ENCODE data around the gene SLC30A7. TPM values are rescaled to one million over a fixed set of nuclear protein-coding genes. Genes with fewer than 3 reads are reported as not detected.

Gene SLC30A7
- total RNA-seq, 2 donors from 2014 or later: 8.1 to 9.0 TPM

DNA sequence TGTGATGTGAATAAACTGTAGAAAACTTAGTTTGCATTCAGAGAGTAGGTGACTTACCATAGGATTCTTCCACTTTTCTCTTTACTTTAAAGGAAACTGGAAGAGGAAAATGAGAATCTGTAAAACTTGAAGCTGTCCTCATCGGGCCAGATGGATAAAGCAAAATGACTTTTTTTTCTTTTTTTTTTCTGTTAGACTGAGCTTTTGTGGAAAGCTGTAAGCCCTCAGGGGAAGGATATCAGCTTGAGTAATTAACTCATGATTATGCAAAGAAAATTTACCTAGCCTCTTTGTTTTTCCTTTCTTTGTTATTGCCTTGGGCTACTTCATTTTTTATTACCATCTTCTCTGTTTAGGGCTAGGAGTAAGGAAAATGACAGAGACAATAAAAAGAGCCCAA lies 76.3 kb downstream of the SLC30A7 start:
- peaks cover 17% of the 10 kb centered on the region for H3K36me3 ChIP-seq
- no peak for TF ChIP-seq CTCF (IDR thresholded peaks at IDR 0.05)

DNA sequence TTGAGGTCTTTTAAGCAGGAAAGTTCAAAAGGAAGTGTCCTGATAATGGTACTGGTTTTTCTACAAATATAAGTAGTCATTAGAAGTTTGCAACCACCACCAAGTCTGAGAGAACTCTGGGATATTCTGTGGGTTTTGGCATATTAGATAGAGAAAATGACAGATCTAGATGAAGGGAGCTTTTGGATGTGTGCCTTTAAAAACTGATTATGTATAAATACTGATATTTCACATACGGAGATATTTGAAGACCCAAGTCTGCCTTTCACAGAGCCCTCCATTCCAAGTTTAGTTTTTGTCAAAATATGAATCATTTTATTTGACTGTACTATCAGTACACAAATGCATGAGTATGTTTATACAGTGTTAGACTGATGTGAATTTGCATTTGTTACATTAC lies 81.0 kb downstream of the SLC30A7 start:
- no peak for DNase-seq (ENCODE audit: low spot score)
- Histone ChIP-seq H3K36me3 (peaks cover 13% of the 10 kb centered on the region), H3K4me1 (no peaks in the 10 kb centered on the region), H3K27ac (no peak overlapping the region), H3K9me3 (no peaks in the 10 kb centered on the region), H3K4me3 (no peak overlapping the region), H3K27me3 (no peaks in the 10 kb centered on the region)
- TF ChIP-seq CTCF (IDR thresholded peaks at IDR 0.05): no peak

More for the DNA sequence above, 76.3 kb downstream of the SLC30A7 start:
- Histone ChIP-seq H3K27me3 (no peaks in the 10 kb centered on the region), H3K27ac (no peak overlapping the region), H3K4me1 (no peaks in the 10 kb centered on the region), H3K4me3 (no peak overlapping the region), H3K9me3 (no peaks in the 10 kb centered on the region)
- no peak for DNase-seq (ENCODE audit: low spot score)

GRCh38 chr1:100979631-100980030 lies 83.7 kb downstream of the SLC30A7 start:
- Histone ChIP-seq H3K4me3 (no peak overlapping the region), H3K9me3 (no peaks in the 10 kb centered on the region), H3K27me3 (no peaks in the 10 kb centered on the region), H3K27ac (no peak overlapping the region), H3K36me3 (peaks cover 11% of the 10 kb centered on the region), H3K4me1 (no peaks in the 10 kb centered on the region)
- DNase-seq (ENCODE audit: low spot score): no peak
- no peak for TF ChIP-seq CTCF (IDR thresholded peaks at IDR 0.05)

GRCh38 chr1:100982793-100983192 lies 86.9 kb downstream of the SLC30A7 start:
- Histone ChIP-seq H3K4me1 (no peaks in the 10 kb centered on the region), H3K4me3 (no peak overlapping the region), H3K36me3 (no peaks in the 10 kb centered on the region), H3K9me3 (no peaks in the 10 kb centered on the region), H3K27me3 (no peaks in the 10 kb centered on the region), H3K27ac (no peak overlapping the region)
- no peak for DNase-seq (ENCODE audit: low spot score)
- no peak for TF ChIP-seq CTCF (IDR thresholded peaks at IDR 0.05)

DNA sequence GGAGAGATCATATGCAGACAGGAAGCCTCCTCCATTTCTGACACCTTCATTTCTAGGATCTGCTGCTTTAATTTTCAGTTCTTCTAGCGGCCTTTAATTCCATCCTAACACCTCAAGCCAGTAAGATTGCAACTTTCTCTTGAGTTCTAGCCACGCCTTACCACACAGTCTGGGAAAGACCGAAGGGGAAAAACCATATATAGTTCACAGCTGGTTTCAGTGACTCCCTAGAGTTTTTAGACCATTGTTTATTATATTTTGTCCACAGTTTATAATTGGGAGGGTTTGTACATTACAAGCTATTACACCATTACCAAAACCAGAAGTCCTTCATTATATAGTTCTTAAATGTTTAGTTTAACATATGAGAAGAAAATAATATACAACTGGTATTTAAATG lies 92.2 kb downstream of the SLC30A7 start:
- TF ChIP-seq CTCF (IDR thresholded peaks at IDR 0.05): no peak
- Histone ChIP-seq H3K36me3 (peaks cover 12% of the 10 kb centered on the region), H3K4me1 (no peaks in the 10 kb centered on the region), H3K9me3 (no peaks in the 10 kb centered on the region), H3K27me3 (no peaks in the 10 kb centered on the region), H3K4me3 (no peak overlapping the region), H3K27ac (no peak overlapping the region)
- no peak for DNase-seq (ENCODE audit: low spot score)

GRCh38 chr1:100989306-100990077 lies 93.6 kb downstream of the SLC30A7 start:
- Histone ChIP-seq H3K9me3 (no peaks in the 10 kb centered on the region), H3K4me1 (no peaks in the 10 kb centered on the region), H3K4me3 (no peak overlapping the region), H3K27ac (no peak overlapping the region), H3K27me3 (no peaks in the 10 kb centered on the region), H3K36me3 (peaks cover 12% of the 10 kb centered on the region)
- TF ChIP-seq CTCF (IDR thresholded peaks at IDR 0.05): no peak
- no peak for DNase-seq (ENCODE audit: low spot score)
